CD4-positive, alpha-beta T cell (primary cell): ENCODE data around the gene CFAP157. TPM values are rescaled to one million over a fixed set of nuclear protein-coding genes. Genes with fewer than 3 reads are reported as not detected.

Experiments used
- ATAC-seq: fragments of 200-7000 bp; cut with Tn5 transposase; one replicate; pipeline ENCODE4 v1.10.0; 2022; ENCODE audit warnings: mild to moderate bottlenecking; ENCODE audit not compliant: poor library complexity
- CTCF ChIA-PET: fragments of 350-600 bp; sonication (Branson Sonifier 250); formaldehyde crosslinking; loops from one replicate; lab custom pipeline; 2021; ENCODE audit warnings: antibody characterized with exemption, inconsistent platforms; lab: Charles Lee
- POLR2A ChIA-PET: fragments of 350-600 bp; sonication (Branson Sonifier 250); formaldehyde crosslinking; loops from one replicate; lab custom pipeline; 2021; ENCODE audit warnings: antibody characterized with exemption, inconsistent platforms; lab: Charles Lee
- DNase-seq, 14 experiments: peaks; one replicate each; pipeline ENCODE4 v3.0.0-alpha.2; 2013 to 2020; ENCODE audit warnings: mixed read lengths in 2 of 14
- H3K27ac ChIP-seq, 2 donors: one replicate each; pipeline versions ENCODE4 v1.5.1 to v1.7.0; 2013; ENCODE audit warnings: low read length in 2 of 2, low read depth in 1 of 2, mild to moderate bottlenecking in 1 of 2
- H3K27me3 ChIP-seq, 2 experiments: 1 replicate in 1 of 2; 2 replicates in 1 of 2; pipeline versions ENCODE4 v1.6.1 to v1.7.0; 2013; ENCODE audit warnings: low read length in 2 of 2, control low read depth in 1 of 2, mild to moderate bottlenecking in 1 of 2, moderate library complexity in 1 of 2; ENCODE audit not compliant: insufficient read depth in 2 of 2, control insufficient read depth in 1 of 2
- H3K36me3 ChIP-seq: one replicate; pipeline ENCODE4 v1.6.1; 2013; ENCODE audit warnings: low read length, control low read depth; ENCODE audit not compliant: insufficient read depth
- H3K4me1 ChIP-seq: one replicate; pipeline ENCODE4 v1.6.1; 2013; ENCODE audit warnings: low read length, control low read depth; ENCODE audit not compliant: insufficient read depth
- H3K4me3 ChIP-seq: one replicate; pipeline ENCODE4 v1.5.1; 2013; ENCODE audit warnings: mild to moderate bottlenecking, low read length, moderate library complexity
- H3K9me3 ChIP-seq, 2 experiments: 1 replicate in 1 of 2; 2 replicates in 1 of 2; pipeline versions ENCODE4 v1.6.1 to v1.7.0; 2013; ENCODE audit warnings: low read length in 2 of 2, mild to moderate bottlenecking in 2 of 2, control low read depth in 1 of 2, moderate library complexity in 1 of 2; ENCODE audit not compliant: control insufficient read depth in 1 of 2, insufficient read depth in 1 of 2
- H3K27ac Mint-ChIP-seq: one replicate; pipeline ENCODE4 v1.8.0; 2020; ENCODE audit warnings: mixed read lengths
- H3K27me3 Mint-ChIP-seq: one replicate; pipeline ENCODE4 v1.8.0; 2021; ENCODE audit warnings: mixed read lengths
- H3K36me3 Mint-ChIP-seq: one replicate; pipeline ENCODE4 v1.8.0; 2021; ENCODE audit warnings: low read depth, mixed read lengths
- H3K4me1 Mint-ChIP-seq: one replicate; pipeline ENCODE4 v1.8.0; 2021; ENCODE audit warnings: low read depth, mixed read lengths
- H3K4me3 Mint-ChIP-seq: one replicate; pipeline ENCODE4 v1.8.0; 2020; ENCODE audit warnings: mild to moderate bottlenecking, mixed read lengths
- H3K9me3 Mint-ChIP-seq: one replicate; pipeline ENCODE4 v1.8.0; 2020; ENCODE audit warnings: mixed read lengths
- CTCF ChIP-seq: fragments of 200-600 bp; IDR thresholded peaks from one replicate; pipeline ENCODE4 v1.8.0; 2022; ENCODE audit warnings: antibody characterized with exemption, mild to moderate bottlenecking
- intact Hi-C, 2 experiments: fragments of 100-400 bp; cut with DNase I in 1 of 2; cut with micrococcal nuclease in 1 of 2; formaldehyde crosslinking; loops; one replicate each; pipeline versions ENCODE4 v1.15.1 to v1.9.0; 2023 to 2025; cut with DNase I, micrococcal nuclease
- total RNA-seq, 174 experiments: library from RNA in 2 of 174; stranded (reverse) in 2 of 174; gene quantifications; one replicate each; pipeline ENCODE4 v1.2.3 and lab custom pipeline; 2021 to 2026

Gene CFAP157
- total RNA-seq, 2 experiments from 2014 or later = 0.11 TPM; not detected in 1

- Histone ChIP-seq H3K4me3 (no peak overlapping the region), H3K9me3 (no peaks in the 10 kb centered on the region), H3K36me3 (peaks cover 73% of the 10 kb centered on the region), H3K4me1 (no peaks in the 10 kb centered on the region), H3K27ac (no peak overlapping the region), H3K27me3 (no peaks in the 10 kb centered on the region)
- peaks cover 2% of the 10 kb centered on the region for H3K4me1 Mint-ChIP-seq
- no peak for TF ChIP-seq CTCF
- ChIA-PET CTCF (no interaction called here), POLR2A (interaction anchor here (1.3 kb wide), 1 partner anchor 29 kb away, joined by 3 read pairs; no protein-coding TSS in a partner anchor)
- no peak overlapping the region for H3K27ac Mint-ChIP-seq
- DNase-seq = no peak
- no peaks in the 10 kb centered on the region for H3K9me3 Mint-ChIP-seq
- intact Hi-C loops = no loop called here
- H3K4me3 Mint-ChIP-seq = no peak overlapping the region
- no peaks in the 10 kb centered on the region for H3K27me3 Mint-ChIP-seq
- peaks cover 58% of the 10 kb centered on the region for H3K36me3 Mint-ChIP-seq
- no peak for ATAC-seq
These were observed 35.1 kb downstream of the CFAP157 start for GRCh38 chr9:127741831-127742434.

DNA sequence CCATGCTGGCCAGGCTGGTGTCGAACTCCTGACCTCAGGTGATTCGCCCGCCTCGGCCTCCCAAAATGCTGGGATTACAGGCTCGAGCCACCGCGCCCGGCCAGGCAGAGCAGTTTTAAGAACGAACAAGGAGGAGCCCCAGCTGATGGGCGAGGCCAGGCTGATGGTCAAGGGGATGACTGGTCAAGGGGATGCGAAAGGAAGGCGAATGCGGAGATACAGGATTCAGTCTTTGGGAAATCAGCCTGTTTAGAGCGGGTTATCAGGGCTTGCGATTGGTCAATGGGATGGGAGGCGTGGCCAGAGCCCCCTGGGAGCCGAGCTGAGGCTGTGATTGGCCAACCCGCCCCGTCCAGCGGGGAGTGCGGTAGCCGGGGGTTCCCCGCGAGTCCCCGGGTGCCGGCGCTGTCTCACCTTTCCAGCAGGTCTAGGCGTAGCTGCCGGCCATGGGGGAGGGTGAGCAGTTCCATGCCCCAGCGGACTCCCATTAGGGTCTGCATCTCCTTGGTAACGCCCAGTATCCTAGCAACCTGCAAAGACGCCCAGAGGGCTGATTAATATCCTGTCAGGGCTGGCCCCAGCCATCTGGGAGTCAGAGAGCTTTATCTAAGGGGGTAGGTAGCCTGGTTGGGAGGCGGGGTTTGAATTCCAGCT is 35.8 kb downstream of the CFAP157 start:
- no peak for TF ChIP-seq CTCF
- DNase-seq = no peak
- H3K36me3 Mint-ChIP-seq = peaks cover 64% of the 10 kb centered on the region
- no peaks in the 10 kb centered on the region for H3K9me3 Mint-ChIP-seq
- peaks cover 4% of the 10 kb centered on the region for H3K4me1 ChIP-seq
- H3K4me3 ChIP-seq = no peak overlapping the region
- intact Hi-C loops = no loop called here
- H3K27ac Mint-ChIP-seq = no peak overlapping the region
- no peak overlapping the region for H3K27ac ChIP-seq
- no peak overlapping the region for H3K4me3 Mint-ChIP-seq
- H3K27me3 Mint-ChIP-seq = no peaks in the 10 kb centered on the region
- H3K36me3 ChIP-seq = peaks cover 79% of the 10 kb centered on the region
- ChIA-PET POLR2A (interaction anchor here (1.3 kb wide), 1 partner anchor 28 kb away, joined by 3 read pairs; no protein-coding TSS in a partner anchor), CTCF (no interaction called here)
- H3K4me1 Mint-ChIP-seq = peaks cover 5% of the 10 kb centered on the region
- ATAC-seq = no peak
- H3K27me3 ChIP-seq = no peaks in the 10 kb centered on the region
- H3K9me3 ChIP-seq = no peaks in the 10 kb centered on the region

DNA sequence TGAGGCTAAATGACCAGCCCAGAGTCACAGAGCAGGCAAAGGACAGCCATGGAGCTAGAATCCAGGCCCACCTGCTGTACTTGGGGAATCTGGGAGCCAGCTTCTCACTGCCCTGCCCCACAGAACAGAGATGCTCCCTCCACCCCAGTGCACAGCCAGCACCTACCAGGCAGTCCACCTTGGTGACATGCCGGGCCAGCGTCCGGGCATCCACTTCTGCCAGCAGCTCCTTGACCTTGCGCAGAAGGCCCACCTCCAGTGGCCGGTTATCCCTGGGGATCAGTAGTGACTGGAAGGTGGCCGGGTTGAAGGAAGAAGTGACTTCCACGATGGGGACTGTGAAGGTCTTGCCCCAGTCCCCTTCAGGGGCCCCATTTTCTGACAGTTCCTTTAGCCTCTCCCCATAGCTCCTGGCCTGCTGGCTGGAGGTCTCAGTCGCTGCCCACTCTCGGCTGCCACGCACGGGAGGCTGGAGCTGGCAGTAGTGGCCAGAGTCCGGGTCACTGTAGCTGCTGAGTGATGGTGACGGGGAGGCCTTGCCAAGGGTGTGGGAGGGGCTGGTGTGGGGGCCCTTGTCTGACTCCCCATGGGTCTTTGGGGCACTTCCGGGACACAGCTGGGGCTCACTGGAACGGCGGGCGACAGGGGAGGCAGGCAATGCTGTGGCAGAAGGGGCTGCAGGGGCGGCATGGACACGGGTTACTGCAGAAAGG is 37.8 kb downstream of the CFAP157 start:
- CTCF ChIA-PET = interaction anchor here (1.0 to 4.6 kb wide), 2 partner anchors 9 to 40 kb away, joined by 3 to 23 read pairs; partner anchors contain the start of gene TOR2A
- no peak for TF ChIP-seq CTCF
- no peak overlapping the region for H3K27ac Mint-ChIP-seq

More for the DNA sequence above, 37.8 kb downstream of the CFAP157 start:
- DNase-seq = no peak
- no peaks in the 10 kb centered on the region for H3K9me3 ChIP-seq
- H3K27ac ChIP-seq = no peak overlapping the region
- peaks cover 64% of the 10 kb centered on the region for H3K36me3 Mint-ChIP-seq
- H3K4me3 Mint-ChIP-seq = no peak overlapping the region
- no peak overlapping the region for H3K4me3 ChIP-seq
- ATAC-seq = no peak
- no peaks in the 10 kb centered on the region for H3K9me3 Mint-ChIP-seq
- H3K27me3 Mint-ChIP-seq = no peaks in the 10 kb centered on the region
- H3K27me3 ChIP-seq = no peaks in the 10 kb centered on the region
- H3K4me1 Mint-ChIP-seq = peaks cover 5% of the 10 kb centered on the region
- peaks cover 84% of the 10 kb centered on the region for H3K36me3 ChIP-seq
- POLR2A ChIA-PET = no interaction called here
- intact Hi-C loops = no loop called here
- peaks cover 9% of the 10 kb centered on the region for H3K4me1 ChIP-seq
